BE2C (cell line): ENCODE measurements around the gene OR52K1.
"Not testable (repeated sequence)": the region's sequence is repeated elsewhere in the genome, so short reads cannot be mapped to it uniquely, and the experiment has no call there.

ENCODE experiments used
- DNase-seq: peaks from one replicate; pipeline ENCODE4 v3.0.0-alpha.2; 2020
- H3K27me3 ChIP-seq: fragments of 250-450 bp; sonication (Bioruptor Pico); 2 replicates; pipeline ENCODE4 v1.5.1; 2020; ENCODE audit warnings: mild to moderate bottlenecking
- H3K36me3 ChIP-seq: fragments of 250-450 bp; sonication (Bioruptor Pico); 2 replicates; pipeline ENCODE4 v1.5.1; 2020; ENCODE audit warnings: mild to moderate bottlenecking
- H3K4me1 ChIP-seq: fragments of 250-450 bp; sonication (Bioruptor Pico); 2 replicates; pipeline ENCODE4 v1.5.1; 2020
- H3K4me3 ChIP-seq: 2 replicates; pipeline ENCODE4 v1.5.1; 2011; ENCODE audit warnings: low read depth, low read length
- H3K9me3 ChIP-seq: fragments of 250-450 bp; sonication (Bioruptor Pico); 2 replicates; pipeline ENCODE4 v1.5.1; 2020
- CTCF ChIP-seq: IDR thresholded peaks from 2 replicates; pipeline ENCODE4 v1.5.1; 2012; ENCODE audit warnings: mild to moderate bottlenecking, low read depth, low read length

OR52K1 gene

GRCh38 chr11:4479644-4480043, 2.8 kb upstream of the OR52K1 start:
- no peaks in the 10 kb centered on the region for H3K36me3 ChIP-seq
- H3K27me3 ChIP-seq: no peaks in the 10 kb centered on the region
- DNase-seq: no peak
- TF ChIP-seq CTCF: no peak
- H3K4me3 ChIP-seq: no peak overlapping the region
- H3K9me3 ChIP-seq: no peaks in the 10 kb centered on the region
- no peaks in the 10 kb centered on the region for H3K4me1 ChIP-seq

GRCh38 chr11:4480577-4481239, 1.7 kb upstream of the OR52K1 start:
- no peaks in the 10 kb centered on the region for H3K9me3 ChIP-seq
- DNase-seq: no peak
- H3K27me3 ChIP-seq: no peaks in the 10 kb centered on the region
- no peaks in the 10 kb centered on the region for H3K4me1 ChIP-seq
- H3K4me3 ChIP-seq: no peak overlapping the region
- H3K36me3 ChIP-seq: no peaks in the 10 kb centered on the region
- TF ChIP-seq CTCF: no peak

GRCh38 chr11:4481240-4481582, 1.2 kb upstream of the OR52K1 start:
- H3K27me3 ChIP-seq: no peaks in the 10 kb centered on the region
- no peaks in the 10 kb centered on the region for H3K9me3 ChIP-seq
- H3K36me3 ChIP-seq: no peaks in the 10 kb centered on the region
- H3K4me3 ChIP-seq: no peak overlapping the region
- DNase-seq: no peak
- no peaks in the 10 kb centered on the region for H3K4me1 ChIP-seq
- TF ChIP-seq CTCF: no peak

GRCh38 chr11:4484310-4484709, 1.9 kb downstream of the OR52K1 start:
- DNase-seq: no peak
- Histone ChIP-seq H3K4me3 (no peak overlapping the region), H3K36me3 (no peaks in the 10 kb centered on the region), H3K9me3 (no peaks in the 10 kb centered on the region), H3K27me3 (no peaks in the 10 kb centered on the region), H3K4me1 (no peaks in the 10 kb centered on the region)
- no peak for TF ChIP-seq CTCF

GRCh38 chr11:4491405-4491804, 9.0 kb downstream of the OR52K1 start:
- not testable (repeated sequence) for DNase-seq, H3K4me3 ChIP-seq, H3K9me3 ChIP-seq, H3K4me1 ChIP-seq, H3K36me3 ChIP-seq
- H3K27me3 ChIP-seq: peaks cover 16% of the 10 kb centered on the region; the same call in 1 of the 2 replicates

- no peaks in the 10 kb centered on the region for H3K9me3 ChIP-seq
- DNase-seq: no peak
- H3K36me3 ChIP-seq: no peaks in the 10 kb centered on the region
- H3K4me1 ChIP-seq: no peaks in the 10 kb centered on the region
- H3K27me3 ChIP-seq: peaks cover 20% of the 10 kb centered on the region
- no peak for TF ChIP-seq CTCF
- H3K4me3 ChIP-seq: no peak overlapping the region
These were observed 9.6 kb downstream of the OR52K1 start for GRCh38 chr11:4491878-4492606.
